ENCODE results near the gene FAM171A1.

FAM171A1 gene

GRCh38 chr10:15324611-15325010, 46.5 kb downstream of the FAM171A1 start:
- Histone ChIP-seq H3K4me3 (ENCODE audit: low read length, poor library complexity, severe bottlenecking) (no peak overlapping the region), H2AFZ (ENCODE audit: low read length) (no peak overlapping the region), H3K79me2 (ENCODE audit: insufficient read depth, low read length) (no peaks in the 10 kb centered on the region), H3K27me3 (ENCODE audit: insufficient read depth, low read length, poor library complexity, severe bottlenecking) (no peaks in the 10 kb centered on the region), H3F3A (ENCODE audit: low read depth) (no peaks in the 10 kb centered on the region), H3K9me2 (replicated peaks; ENCODE audit: low read depth, low read length) (no peaks in the 10 kb centered on the region), H3K36me3 (ENCODE audit: insufficient read depth, low read length) (no peaks in the 10 kb centered on the region), H4K20me1 (ENCODE audit: insufficient read depth, low read length, poor library complexity, severe bottlenecking) (no peaks in the 10 kb centered on the region), H3K9me3 (ENCODE audit: insufficient read depth, low read depth, low read length) (no peaks in the 10 kb centered on the region), H3K9ac (ENCODE audit: low read depth, low read length, poor library complexity, severe bottlenecking) (no peak overlapping the region), H3K4me2 (ENCODE audit: low read depth, low read length, poor library complexity, severe bottlenecking) (no peak overlapping the region), H3K4me1 (ENCODE audit: insufficient read depth, low read length, poor library complexity, severe bottlenecking) (peaks cover 18% of the 10 kb centered on the region)
- no peak for TF ChIP-seq EZH2phosphoT487 (IDR thresholded peaks at IDR 0.05; ENCODE audit: borderline replicate concordance)
- TF ChIP-seq, protein P1, sequence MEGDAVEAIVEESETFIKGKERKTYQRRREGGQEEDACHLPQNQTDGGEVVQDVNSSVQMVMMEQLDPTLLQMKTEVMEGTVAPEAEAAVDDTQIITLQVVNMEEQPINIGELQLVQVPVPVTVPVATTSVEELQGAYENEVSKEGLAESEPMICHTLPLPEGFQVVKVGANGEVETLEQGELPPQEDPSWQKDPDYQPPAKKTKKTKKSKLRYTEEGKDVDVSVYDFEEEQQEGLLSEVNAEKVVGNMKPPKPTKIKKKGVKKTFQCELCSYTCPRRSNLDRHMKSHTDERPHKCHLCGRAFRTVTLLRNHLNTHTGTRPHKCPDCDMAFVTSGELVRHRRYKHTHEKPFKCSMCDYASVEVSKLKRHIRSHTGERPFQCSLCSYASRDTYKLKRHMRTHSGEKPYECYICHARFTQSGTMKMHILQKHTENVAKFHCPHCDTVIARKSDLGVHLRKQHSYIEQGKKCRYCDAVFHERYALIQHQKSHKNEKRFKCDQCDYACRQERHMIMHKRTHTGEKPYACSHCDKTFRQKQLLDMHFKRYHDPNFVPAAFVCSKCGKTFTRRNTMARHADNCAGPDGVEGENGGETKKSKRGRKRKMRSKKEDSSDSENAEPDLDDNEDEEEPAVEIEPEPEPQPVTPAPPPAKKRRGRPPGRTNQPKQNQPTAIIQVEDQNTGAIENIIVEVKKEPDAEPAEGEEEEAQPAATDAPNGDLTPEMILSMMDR (conservative IDR thresholded peaks at IDR 0.05; ENCODE audit: low read length) = no peak

GRCh38 chr10:15324113-15324512, 47.0 kb downstream of the FAM171A1 start:
- no peaks in the 10 kb centered on the region for H3K9me2 ChIP-seq (replicated peaks; ENCODE audit: low read depth, low read length)
- no peaks in the 10 kb centered on the region for H3F3A ChIP-seq (ENCODE audit: low read depth)
- H4K20me1 ChIP-seq (ENCODE audit: insufficient read depth, low read length, poor library complexity, severe bottlenecking) = no peaks in the 10 kb centered on the region
- TF ChIP-seq, protein P1 (conservative IDR thresholded peaks at IDR 0.05; ENCODE audit: low read length) = no peak
- no peak for TF ChIP-seq EZH2phosphoT487 (IDR thresholded peaks at IDR 0.05; ENCODE audit: borderline replicate concordance)
- peaks cover 18% of the 10 kb centered on the region for H3K4me1 ChIP-seq (ENCODE audit: insufficient read depth, low read length, poor library complexity, severe bottlenecking)
- no peaks in the 10 kb centered on the region for H3K9me3 ChIP-seq (ENCODE audit: insufficient read depth, low read depth, low read length)
- H3K4me3 ChIP-seq (ENCODE audit: low read length, poor library complexity, severe bottlenecking) = no peak overlapping the region
- H3K27me3 ChIP-seq (ENCODE audit: insufficient read depth, low read length, poor library complexity, severe bottlenecking) = no peaks in the 10 kb centered on the region
- no peaks in the 10 kb centered on the region for H3K79me2 ChIP-seq (ENCODE audit: insufficient read depth, low read length)
- no peak overlapping the region for H3K4me2 ChIP-seq (ENCODE audit: low read depth, low read length, poor library complexity, severe bottlenecking)
- no peaks in the 10 kb centered on the region for H3K36me3 ChIP-seq (ENCODE audit: insufficient read depth, low read length)
- H2AFZ ChIP-seq (ENCODE audit: low read length) = no peak overlapping the region
- H3K9ac ChIP-seq (ENCODE audit: low read depth, low read length, poor library complexity, severe bottlenecking) = no peak overlapping the region

GRCh38 chr10:15322356-15322755, 48.7 kb downstream of the FAM171A1 start:
- H3K79me2 ChIP-seq (ENCODE audit: insufficient read depth, low read length) = no peaks in the 10 kb centered on the region
- no peak overlapping the region for H3K4me2 ChIP-seq (ENCODE audit: low read depth, low read length, poor library complexity, severe bottlenecking)
- no peak overlapping the region for H3K4me3 ChIP-seq (ENCODE audit: low read length, poor library complexity, severe bottlenecking)
- H3K9me2 ChIP-seq (replicated peaks; ENCODE audit: low read depth, low read length) = no peaks in the 10 kb centered on the region
- TF ChIP-seq, protein P1 (conservative IDR thresholded peaks at IDR 0.05; ENCODE audit: low read length) = no peak
- no peak for TF ChIP-seq EZH2phosphoT487 (IDR thresholded peaks at IDR 0.05; ENCODE audit: borderline replicate concordance)
- no peaks in the 10 kb centered on the region for H3K9me3 ChIP-seq (ENCODE audit: insufficient read depth, low read depth, low read length)
- peaks cover 18% of the 10 kb centered on the region for H3K4me1 ChIP-seq (ENCODE audit: insufficient read depth, low read length, poor library complexity, severe bottlenecking)
- H4K20me1 ChIP-seq (ENCODE audit: insufficient read depth, low read length, poor library complexity, severe bottlenecking) = no peaks in the 10 kb centered on the region
- no peak overlapping the region for H3K9ac ChIP-seq (ENCODE audit: low read depth, low read length, poor library complexity, severe bottlenecking)
- no peaks in the 10 kb centered on the region for H3K27me3 ChIP-seq (ENCODE audit: insufficient read depth, low read length, poor library complexity, severe bottlenecking)
- H3K36me3 ChIP-seq (ENCODE audit: insufficient read depth, low read length) = no peaks in the 10 kb centered on the region
- no peaks in the 10 kb centered on the region for H3F3A ChIP-seq (ENCODE audit: low read depth)
- no peak overlapping the region for H2AFZ ChIP-seq (ENCODE audit: low read length)
